ENCODE data around the gene CROCC2. TPM values are rescaled to one million over a fixed set of nuclear protein-coding genes. Genes with fewer than 3 reads are reported as not detected.
A peak's percentile ranks its signal among the peaks of the same experiment; 100 is the strongest.

Gene CROCC2
- total and polyA plus RNA-seq, 8 donors, result 0.03 to 4.9 TPM; not detected in 6

GRCh38 chr2:240981280-240981679 lies 75.1 kb downstream of the CROCC2 start:
- intact Hi-C loops (cut with DNase I; ENCODE audit: low total_unique reads), result no loop called here
- 36 to 56% (median 49%) methylated on average over 3 to 4 of the region's 4 CpGs for WGBS, 5 donors
- Histone ChIP-seq H3K27ac (no peak overlapping the region), H3K4me3 (no peak overlapping the region), H3K4me1 (peaks cover 0 to 13% (median 9%) of the 10 kb centered on the region in 4 donors), H3K9me3 (no peaks in the 10 kb centered on the region), H3K27me3 (peaks cover 0 to 27% (median 0%) of the 10 kb centered on the region in 3 donors), H3K36me3 (no peaks in the 10 kb centered on the region)
- no peak for DNase-seq
- TF ChIP-seq CTCF (IDR thresholded peaks at IDR 0.05), result no peak
- TF ChIP-seq POLR2AphosphoS5 (IDR thresholded peaks at IDR 0.05), result no peak
- no peak for TF ChIP-seq POLR2A (IDR thresholded peaks at IDR 0.05)
- no peak for TF ChIP-seq EP300 (IDR thresholded peaks at IDR 0.05)

GRCh38 chr2:240981871-240982800 lies 76.0 kb downstream of the CROCC2 start:
- Histone ChIP-seq H3K27me3 (peaks cover 0 to 34% (median 0%) of the 10 kb centered on the region in 3 donors), H3K36me3 (no peaks in the 10 kb centered on the region), H3K9me3 (no peaks in the 10 kb centered on the region), H3K27ac (no peak overlapping the region), H3K4me3 (no peak overlapping the region), H3K4me1 (peaks cover 6 to 22% (median 16%) of the 10 kb centered on the region in 4 donors)
- DNase-seq, result no peak
- intact Hi-C loops (cut with DNase I; ENCODE audit: low total_unique reads), result no loop called here
- WGBS, 5 donors, result 82 to 85% (median 84%) methylated on average over 25 of the region's 25 CpGs
- no peak for TF ChIP-seq POLR2A (IDR thresholded peaks at IDR 0.05)
- TF ChIP-seq POLR2AphosphoS5 (IDR thresholded peaks at IDR 0.05), result no peak
- no peak for TF ChIP-seq EP300 (IDR thresholded peaks at IDR 0.05)
- TF ChIP-seq CTCF (IDR thresholded peaks at IDR 0.05), result no peak

- no peak overlapping the region for H3K27ac ChIP-seq
- peak overlapping the region in 1 of 4 donors; percentile 15 for H3K4me3 ChIP-seq
- H3K4me1 ChIP-seq, result peaks cover 11 to 29% (median 23%) of the 10 kb centered on the region in 4 donors
- TF ChIP-seq POLR2A (IDR thresholded peaks at IDR 0.05) (no peak), CTCF (IDR thresholded peaks at IDR 0.05) (no peak), EP300 (IDR thresholded peaks at IDR 0.05) (no peak), POLR2AphosphoS5 (IDR thresholded peaks at IDR 0.05) (no peak)
- H3K36me3 ChIP-seq, result no peaks in the 10 kb centered on the region
- WGBS, 5 donors, result 88 to 94% (median 90%) methylated on average over 8 of the region's 8 CpGs
- DNase-seq, result no peak
- intact Hi-C loops (cut with DNase I; ENCODE audit: low total_unique reads), result no loop called here
- peaks cover 0 to 34% (median 0%) of the 10 kb centered on the region in 3 donors for H3K27me3 ChIP-seq
- H3K9me3 ChIP-seq, result no peaks in the 10 kb centered on the region
Observed at GRCh38 chr2:240982821-240983281, 76.7 kb downstream of the CROCC2 start.

GRCh38 chr2:240983361-240983995 lies 77.3 kb downstream of the CROCC2 start:
- no peak overlapping the region for H3K27ac ChIP-seq
- no peaks in the 10 kb centered on the region for H3K36me3 ChIP-seq
- peaks cover 14 to 30% (median 23%) of the 10 kb centered on the region in 4 donors for H3K4me1 ChIP-seq
- intact Hi-C loops (cut with DNase I; ENCODE audit: low total_unique reads), result no loop called here
- H3K27me3 ChIP-seq, result peaks cover 0 to 34% (median 0%) of the 10 kb centered on the region in 3 donors
- WGBS, 5 donors, result 5 to 28% (median 8%) methylated on average over 4 to 45 of the region's 45 CpGs
- peak overlapping the region in 1 of 4 donors; percentile 15 for H3K4me3 ChIP-seq
- no peaks in the 10 kb centered on the region for H3K9me3 ChIP-seq
- peak; percentile 50 to 87 for DNase-seq
- TF ChIP-seq POLR2A (IDR thresholded peaks at IDR 0.05) (no peak), CTCF (IDR thresholded peaks at IDR 0.05) (peak in 4 of 7 experiments; percentile 13 to 50 (median 36))
